Activated naive CD8-positive, alpha-beta T cell treated with anti-CD3 and anti-CD28 coated beads, Interleukin-2, amount 50 U/mL, for 24 hours (primary cell): Measurements from ENCODE around the gene CALY.

ENCODE experiments used
- ATAC-seq: fragments of 150-1000 bp; cut with Tn5 transposase; one replicate; pipeline ENCODE4 v1.10.0; 2021
- DNase-seq: peaks from one replicate; pipeline ENCODE4 v3.0.0; 2021
- H3K27ac Mint-ChIP-seq: one replicate; pipeline ENCODE4 v1.8.0; 2021; ENCODE audit warnings: mild to moderate bottlenecking, mixed read lengths
- H3K27me3 Mint-ChIP-seq: one replicate; pipeline ENCODE4 v1.8.0; 2021; ENCODE audit warnings: mixed read lengths
- H3K36me3 Mint-ChIP-seq: one replicate; pipeline ENCODE4 v1.8.0; 2021; ENCODE audit warnings: low read depth, mixed read lengths
- H3K4me1 Mint-ChIP-seq: one replicate; pipeline ENCODE4 v1.8.0; 2021; ENCODE audit warnings: mixed read lengths
- H3K4me3 Mint-ChIP-seq: one replicate; pipeline ENCODE4 v1.8.0; 2021; ENCODE audit warnings: mild to moderate bottlenecking, moderate library complexity, mixed read lengths
- H3K9me3 Mint-ChIP-seq: one replicate; pipeline ENCODE4 v1.8.0; 2021; ENCODE audit warnings: mixed read lengths

CALY gene

DNA sequence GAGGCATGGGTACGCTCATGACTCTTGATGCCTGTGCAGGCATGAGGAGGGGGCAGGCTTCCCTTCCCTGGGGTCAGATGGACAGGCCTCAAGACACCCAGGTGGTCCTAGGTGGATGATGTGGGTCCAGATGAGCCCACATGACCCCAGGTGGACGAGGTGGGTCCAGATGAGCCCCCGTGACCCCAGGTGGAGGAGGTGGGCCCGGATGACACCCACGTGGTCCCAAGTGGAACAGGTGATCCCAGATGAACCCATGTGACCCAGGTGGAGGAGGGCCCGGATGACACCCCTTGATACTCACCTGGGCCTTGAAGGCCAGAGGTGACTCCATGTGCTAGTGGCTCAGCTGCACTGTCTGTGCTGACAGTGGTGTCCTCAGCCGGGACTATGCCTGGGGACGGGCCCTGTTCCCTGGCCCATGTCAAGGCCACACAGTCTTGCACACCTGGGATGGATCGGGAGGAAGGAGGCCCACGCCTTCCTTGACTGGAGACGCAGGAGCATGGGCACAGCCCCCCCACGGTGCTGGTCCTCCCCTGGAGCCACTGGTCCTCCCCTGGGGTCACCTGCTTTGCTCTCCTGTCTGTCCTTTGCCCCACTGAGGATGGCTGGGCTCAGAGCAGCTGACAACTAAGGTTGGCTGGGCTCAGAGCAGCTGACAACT, 13.7 kb upstream of the CALY start:
- Mint-ChIP-seq H3K4me3 (no peak overlapping the region), H3K36me3 (no peaks in the 10 kb centered on the region), H3K9me3 (no peaks in the 10 kb centered on the region), H3K27me3 (peaks cover 16% of the 10 kb centered on the region), H3K27ac (no peak overlapping the region), H3K4me1 (peaks cover 2% of the 10 kb centered on the region)
- ATAC-seq (no peak), DNase-seq (no peak)

DNA sequence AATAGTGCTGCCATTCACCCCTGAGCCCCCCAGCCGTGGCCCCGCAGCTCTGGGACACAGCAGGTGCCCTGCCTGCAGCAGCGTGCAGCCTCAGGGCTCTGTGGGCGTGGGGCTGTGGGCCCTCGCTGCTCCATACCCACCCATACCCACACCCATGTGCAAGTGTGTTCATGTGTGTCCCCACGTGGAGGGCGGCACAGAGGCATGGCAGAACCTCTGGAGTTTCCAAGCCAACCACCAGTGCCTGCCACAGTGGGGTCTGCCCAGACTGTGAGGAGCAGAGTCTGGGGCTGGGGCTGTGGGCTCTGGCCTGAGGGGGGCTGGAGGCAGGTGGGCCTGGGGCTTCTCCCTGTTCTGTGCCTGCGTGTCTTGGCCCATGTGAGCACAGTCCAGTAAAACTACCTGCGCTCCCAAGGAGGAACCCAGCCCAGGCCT, 12.9 kb upstream of the CALY start:
- no peak overlapping the region for H3K4me3 Mint-ChIP-seq
- H3K36me3 Mint-ChIP-seq, result no peaks in the 10 kb centered on the region
- H3K27me3 Mint-ChIP-seq, result peaks cover 25% of the 10 kb centered on the region
- ATAC-seq (no peak), DNase-seq (no peak)
- no peak overlapping the region for H3K27ac Mint-ChIP-seq
- H3K4me1 Mint-ChIP-seq, result peaks cover 2% of the 10 kb centered on the region
- no peaks in the 10 kb centered on the region for H3K9me3 Mint-ChIP-seq

DNA sequence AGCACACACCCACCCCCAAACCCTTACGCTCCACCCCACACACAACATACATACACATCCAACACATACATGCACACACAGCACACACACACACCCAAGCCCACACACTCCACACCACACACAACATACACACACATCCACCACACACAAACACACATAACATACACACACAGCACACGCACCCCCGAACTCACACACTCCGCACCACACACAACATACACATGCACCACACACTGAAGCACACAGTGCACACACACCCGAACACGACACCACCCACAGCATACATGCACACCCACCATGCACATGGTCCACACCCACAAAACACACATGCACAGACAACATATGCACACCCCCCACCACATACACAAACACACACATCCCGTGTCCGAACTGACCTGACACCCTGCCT, 12.5 kb upstream of the CALY start:
- Mint-ChIP-seq H3K27me3 (peaks cover 29% of the 10 kb centered on the region), H3K36me3 (no peaks in the 10 kb centered on the region), H3K4me3 (no peak overlapping the region), H3K27ac (no peak overlapping the region), H3K4me1 (peaks cover 2% of the 10 kb centered on the region), H3K9me3 (no peaks in the 10 kb centered on the region)
- no peak for ATAC-seq
- DNase-seq, result no peak

DNA sequence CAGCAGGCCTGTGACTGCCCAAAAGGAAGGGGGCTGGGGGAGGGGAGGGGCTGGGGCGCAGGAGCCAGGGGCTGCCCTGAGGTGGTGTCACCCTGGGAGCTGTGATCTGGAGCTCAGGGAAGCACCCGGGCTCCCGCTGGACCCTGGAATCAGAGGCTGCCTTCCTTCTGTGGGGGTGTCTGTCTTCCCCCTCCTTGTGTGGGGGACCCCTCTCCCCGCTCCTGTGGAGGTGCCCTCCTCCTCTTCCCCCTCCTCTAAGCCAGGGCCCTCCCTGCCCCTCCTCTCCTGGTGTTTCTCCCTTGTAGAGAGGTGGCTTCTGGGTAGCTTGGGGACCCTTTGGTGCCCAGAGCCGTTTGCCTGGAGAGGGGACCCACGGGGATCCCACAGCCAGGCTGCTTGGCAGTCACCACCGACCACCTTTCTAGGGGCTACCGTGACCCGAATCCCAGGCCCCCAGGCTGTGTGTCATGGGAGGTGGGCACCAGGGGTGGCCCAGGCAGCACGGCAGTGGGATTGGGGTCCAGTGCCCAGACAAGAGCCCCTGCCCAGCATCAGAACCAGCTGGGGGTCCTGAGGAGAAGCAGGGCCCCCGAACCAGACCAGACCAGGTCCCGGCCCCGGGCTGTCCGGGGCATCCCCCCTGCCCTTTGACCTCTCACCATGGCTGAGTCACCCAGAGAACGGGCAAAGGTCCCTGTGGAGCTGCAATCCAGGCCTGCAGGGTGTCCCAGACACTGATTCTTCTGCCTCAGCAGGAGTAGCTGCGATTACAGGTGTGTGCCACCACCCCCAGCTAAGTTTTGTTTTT, 11.2 kb upstream of the CALY start:
- H3K4me3 Mint-ChIP-seq, result no peak overlapping the region
- no peak for ATAC-seq
- DNase-seq, result no peak
- peaks cover 5% of the 10 kb centered on the region for H3K4me1 Mint-ChIP-seq
- H3K27me3 Mint-ChIP-seq, result peaks cover 38% of the 10 kb centered on the region
- no peaks in the 10 kb centered on the region for H3K9me3 Mint-ChIP-seq
- no peak overlapping the region for H3K27ac Mint-ChIP-seq
- H3K36me3 Mint-ChIP-seq, result no peaks in the 10 kb centered on the region

DNA sequence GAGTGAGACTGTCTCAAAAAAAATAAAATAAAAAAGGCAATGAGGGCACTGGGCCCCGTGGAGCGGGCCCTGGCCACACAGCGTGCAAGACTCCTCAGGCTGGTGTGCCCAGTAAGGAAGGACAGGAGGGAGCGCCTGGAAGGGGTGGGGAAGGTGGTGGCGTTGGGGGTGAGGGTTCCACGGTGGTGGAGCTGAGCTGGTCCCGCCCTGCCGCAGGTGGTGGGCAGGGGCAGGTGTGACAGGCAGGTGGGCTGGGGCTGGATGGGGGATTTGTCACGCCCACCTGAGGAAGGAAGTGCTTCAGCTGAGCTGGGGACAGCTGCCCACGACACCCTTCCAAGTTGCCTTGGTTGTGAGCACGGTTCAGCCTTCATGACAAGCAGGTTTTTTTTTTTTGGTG, 9.7 kb upstream of the CALY start:
- Mint-ChIP-seq H3K36me3 (no peaks in the 10 kb centered on the region), H3K27me3 (peaks cover 44% of the 10 kb centered on the region), H3K4me3 (no peak overlapping the region), H3K4me1 (peaks cover 5% of the 10 kb centered on the region), H3K9me3 (no peaks in the 10 kb centered on the region), H3K27ac (no peak overlapping the region)
- ATAC-seq (no peak), DNase-seq (no peak)

DNA sequence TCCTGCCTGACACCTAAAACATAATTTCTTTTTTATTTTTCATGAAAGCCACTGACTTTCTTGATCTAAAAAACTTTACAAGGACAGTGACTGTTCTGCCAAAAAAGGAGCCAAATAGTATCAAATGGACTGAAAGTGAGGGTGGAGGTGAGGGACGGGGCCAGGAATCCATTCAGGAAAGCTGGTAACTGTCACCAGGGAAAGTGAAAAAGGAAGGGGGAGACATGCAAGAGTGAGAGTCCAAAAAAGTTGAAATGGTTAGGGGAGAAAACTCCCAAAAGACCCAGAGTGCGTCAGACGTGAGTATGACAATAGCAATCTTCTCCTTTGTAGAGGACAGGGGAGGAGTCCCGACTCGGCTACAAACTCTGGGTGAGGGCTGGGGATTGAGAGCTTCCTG, 7.5 kb upstream of the CALY start:
- no peaks in the 10 kb centered on the region for H3K9me3 Mint-ChIP-seq
- peaks cover 5% of the 10 kb centered on the region for H3K4me1 Mint-ChIP-seq
- no peaks in the 10 kb centered on the region for H3K36me3 Mint-ChIP-seq
- ATAC-seq, result no peak
- no peak overlapping the region for H3K4me3 Mint-ChIP-seq
- H3K27ac Mint-ChIP-seq, result no peak overlapping the region
- H3K27me3 Mint-ChIP-seq, result peaks cover 46% of the 10 kb centered on the region
- no peak for DNase-seq

DNA sequence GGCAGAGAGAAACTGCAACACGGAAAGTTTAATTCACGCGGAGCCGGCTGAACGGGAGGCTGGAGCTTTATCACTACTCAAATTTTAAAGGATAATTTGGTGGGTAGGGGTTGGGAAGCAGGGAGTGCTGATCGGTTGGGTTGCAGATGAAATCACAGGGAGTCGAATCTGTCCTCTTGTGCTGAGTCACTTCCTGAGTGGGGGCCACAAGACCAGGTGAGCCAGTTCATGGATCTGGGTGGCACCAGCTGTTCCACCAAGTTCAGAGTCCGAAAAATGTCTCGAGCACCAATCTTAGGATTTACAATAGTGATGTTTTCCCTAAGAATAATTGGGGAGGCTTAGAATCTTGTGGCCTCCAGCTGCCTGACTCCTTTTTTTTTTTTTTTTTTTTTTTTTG, 6.9 kb upstream of the CALY start:
- no peaks in the 10 kb centered on the region for H3K36me3 Mint-ChIP-seq
- peaks cover 44% of the 10 kb centered on the region for H3K27me3 Mint-ChIP-seq
- peaks cover 3% of the 10 kb centered on the region for H3K4me1 Mint-ChIP-seq
- no peak overlapping the region for H3K4me3 Mint-ChIP-seq
- DNase-seq (no peak), ATAC-seq (no peak)
- no peak overlapping the region for H3K27ac Mint-ChIP-seq
- H3K9me3 Mint-ChIP-seq, result no peaks in the 10 kb centered on the region

DNA sequence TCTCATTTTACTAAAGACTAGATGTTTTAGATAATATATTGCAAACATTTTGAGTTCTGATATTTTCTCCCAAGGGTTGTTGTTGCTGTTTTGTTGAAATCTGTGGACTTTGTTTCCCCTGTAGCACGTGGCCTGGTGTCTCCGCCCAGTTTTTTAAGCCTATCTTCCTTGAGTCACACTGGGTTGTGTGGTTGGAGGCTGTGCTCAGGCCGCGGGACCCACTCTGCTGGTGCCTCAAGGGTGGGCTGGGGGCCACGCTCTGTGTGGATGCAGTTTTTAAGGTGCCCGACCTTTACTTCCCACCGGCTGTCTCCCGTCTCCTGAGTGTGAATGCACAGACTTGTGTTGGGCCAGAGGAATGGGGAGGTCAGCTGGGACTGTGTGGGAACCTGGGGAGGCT, 6.2 kb upstream of the CALY start:
- H3K4me1 Mint-ChIP-seq, result peaks cover 3% of the 10 kb centered on the region
- ATAC-seq (no peak), DNase-seq (no peak)
- no peak overlapping the region for H3K4me3 Mint-ChIP-seq
- H3K27me3 Mint-ChIP-seq, result peaks cover 44% of the 10 kb centered on the region
- no peak overlapping the region for H3K27ac Mint-ChIP-seq
- no peaks in the 10 kb centered on the region for H3K9me3 Mint-ChIP-seq
- no peaks in the 10 kb centered on the region for H3K36me3 Mint-ChIP-seq

DNA sequence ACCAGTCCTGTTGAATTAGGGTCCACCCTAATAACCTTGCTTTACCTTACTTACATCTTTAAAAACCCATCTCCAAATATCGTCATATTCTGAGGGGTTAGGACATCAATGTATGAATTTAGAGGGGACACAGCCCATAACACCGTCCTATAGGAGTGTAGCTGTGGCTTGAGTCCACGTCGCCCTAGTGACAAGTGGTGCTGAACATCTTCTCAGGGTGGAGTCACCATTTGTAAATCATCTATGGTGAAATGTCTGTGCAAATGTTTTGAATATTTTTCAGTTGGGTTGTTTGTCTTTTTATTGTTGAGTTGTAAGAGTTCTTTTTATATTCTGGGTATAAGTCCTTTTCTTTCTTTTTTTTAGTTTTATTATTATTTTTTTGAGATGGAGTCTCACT, 5.3 kb upstream of the CALY start:
- H3K4me3 Mint-ChIP-seq, result no peak overlapping the region
- peaks cover 44% of the 10 kb centered on the region for H3K27me3 Mint-ChIP-seq
- DNase-seq (no peak), ATAC-seq (no peak)
- H3K27ac Mint-ChIP-seq, result no peak overlapping the region
- peaks cover 3% of the 10 kb centered on the region for H3K4me1 Mint-ChIP-seq
- H3K36me3 Mint-ChIP-seq, result no peaks in the 10 kb centered on the region
- no peaks in the 10 kb centered on the region for H3K9me3 Mint-ChIP-seq

DNA sequence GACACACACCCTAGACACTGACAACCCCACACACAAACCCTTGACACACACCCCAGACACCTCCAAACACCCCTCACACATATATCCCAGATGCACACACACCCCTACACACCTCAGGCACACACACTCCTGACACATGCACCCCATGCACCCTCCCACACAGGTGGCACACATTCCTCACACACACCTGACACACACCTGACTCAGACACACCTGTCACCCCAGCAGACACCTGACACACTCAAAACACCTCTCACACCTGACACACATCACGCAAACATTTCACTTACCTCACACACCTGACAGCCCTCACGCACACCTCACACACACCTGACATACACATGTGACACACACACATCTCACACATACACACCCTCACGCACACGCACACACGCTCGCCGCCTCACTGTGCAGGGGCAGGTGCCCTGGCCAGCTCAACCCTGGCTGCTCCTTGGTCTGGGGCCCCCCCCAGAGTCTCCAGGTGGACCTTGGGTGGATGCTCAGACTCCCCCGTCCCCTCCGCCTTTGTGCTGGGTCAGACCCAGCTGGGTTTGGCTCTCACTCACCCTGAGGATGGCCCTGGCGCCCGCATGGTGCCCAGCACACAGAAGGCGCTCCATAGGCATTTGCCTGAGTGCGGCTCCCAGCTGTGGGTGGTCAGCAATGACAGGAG, 3.1 kb upstream of the CALY start:
- Mint-ChIP-seq H3K9me3 (no peaks in the 10 kb centered on the region), H3K4me1 (peaks cover 5% of the 10 kb centered on the region), H3K27me3 (peaks cover 29% of the 10 kb centered on the region), H3K36me3 (no peaks in the 10 kb centered on the region), H3K27ac (no peak overlapping the region), H3K4me3 (no peak overlapping the region)
- ATAC-seq (no peak), DNase-seq (no peak)

DNA sequence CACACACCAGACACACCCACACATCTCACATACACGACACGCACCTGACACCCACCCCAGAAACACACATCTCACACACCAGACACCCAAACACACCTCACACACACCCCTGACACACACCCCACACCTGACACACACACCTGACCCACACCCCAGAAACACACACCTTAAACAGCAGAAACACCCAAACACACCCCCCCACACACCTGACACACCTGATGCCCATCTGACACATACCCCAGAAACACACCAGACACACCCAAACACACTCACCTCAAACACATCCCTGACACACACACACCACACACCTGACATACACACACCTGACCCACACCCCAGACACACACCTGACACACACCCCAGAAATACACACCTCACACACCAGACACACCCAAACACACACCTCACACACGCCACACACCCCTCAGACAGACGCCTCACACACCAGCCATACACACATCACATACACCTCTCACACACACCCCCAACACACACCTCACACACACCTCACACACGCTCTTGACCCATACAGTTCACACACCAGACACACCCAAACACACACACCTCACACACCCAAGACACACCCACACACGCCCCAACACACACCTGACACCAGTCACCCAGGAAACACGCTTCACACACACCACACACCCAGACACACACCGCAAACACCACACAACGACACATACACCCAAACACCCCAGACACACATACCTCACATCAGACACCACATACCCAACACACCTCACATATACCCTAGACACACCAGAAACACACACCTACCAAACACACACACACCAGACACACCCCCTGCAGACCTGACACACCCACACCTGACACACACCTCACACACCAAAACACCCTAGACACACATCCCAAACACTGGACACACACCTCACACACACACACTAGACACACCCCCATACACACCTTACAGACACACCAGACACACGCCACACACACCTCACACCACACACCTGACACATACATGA, 1.7 kb upstream of the CALY start:
- no peaks in the 10 kb centered on the region for H3K9me3 Mint-ChIP-seq

DNA sequence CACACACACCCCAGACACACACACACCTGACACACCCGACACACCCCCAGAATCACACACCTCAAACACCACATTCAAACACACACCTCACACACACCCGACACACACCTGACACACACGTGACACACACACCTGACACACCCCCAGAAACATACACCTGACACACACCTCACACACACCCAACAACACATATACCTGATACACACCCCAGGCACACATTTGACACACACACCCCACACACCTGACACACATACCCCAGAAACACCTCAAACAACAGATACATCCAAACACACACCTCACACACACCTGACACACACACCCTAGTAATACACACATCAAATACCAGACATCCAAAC, 652 bp upstream of the CALY start:
- Mint-ChIP-seq H3K9me3 (no peaks in the 10 kb centered on the region), H3K4me3 (no peak overlapping the region), H3K4me1 (peaks cover 5% of the 10 kb centered on the region), H3K27me3 (peaks cover 23% of the 10 kb centered on the region), H3K36me3 (no peaks in the 10 kb centered on the region), H3K27ac (no peak overlapping the region)
- ATAC-seq (no peak), DNase-seq (no peak)

More for the DNA sequence above, 1.7 kb upstream of the CALY start:
- H3K27me3 Mint-ChIP-seq, result peaks cover 24% of the 10 kb centered on the region
- no peaks in the 10 kb centered on the region for H3K36me3 Mint-ChIP-seq
- no peak for DNase-seq
- no peak overlapping the region for H3K27ac Mint-ChIP-seq
- H3K4me1 Mint-ChIP-seq, result peaks cover 6% of the 10 kb centered on the region
- H3K4me3 Mint-ChIP-seq, result no peak overlapping the region
- no peak for ATAC-seq

DNA sequence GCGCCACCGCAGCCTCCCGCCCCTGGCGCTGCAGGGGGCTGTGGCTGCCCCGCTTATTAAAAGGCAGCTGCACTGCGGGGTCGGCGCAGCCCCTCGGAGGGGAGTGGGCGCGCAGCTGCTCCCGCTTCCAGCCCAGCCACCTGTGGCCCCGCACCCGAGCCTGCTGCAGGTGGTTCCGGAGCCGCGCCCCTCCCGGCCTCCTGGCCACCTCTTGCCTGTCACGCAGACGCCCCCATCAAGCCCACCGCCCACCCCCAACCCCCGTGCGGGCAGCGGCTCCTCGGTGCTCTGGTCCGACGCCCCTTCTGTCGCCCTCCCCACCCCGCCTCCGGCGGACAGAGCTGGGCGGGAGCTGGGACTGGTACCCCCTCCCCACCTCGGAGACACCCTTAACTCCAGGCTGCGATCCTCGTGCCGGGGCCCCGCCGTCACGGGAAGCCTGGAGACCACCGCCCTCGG, 549 bp downstream of the CALY start:
- ATAC-seq, result no peak
- DNase-seq, result no peak
- Mint-ChIP-seq H3K27ac (no peak overlapping the region), H3K27me3 (peaks cover 27% of the 10 kb centered on the region), H3K4me3 (no peak overlapping the region), H3K36me3 (no peaks in the 10 kb centered on the region), H3K4me1 (peaks cover 5% of the 10 kb centered on the region), H3K9me3 (no peaks in the 10 kb centered on the region)
